C4-2B (cell line): ENCODE results near the gene SDCBP2.

ENCODE experiments used
- ZFX ChIP-seq: fragments of 450-650 bp; IDR thresholded peaks from 2 replicates; pipeline ENCODE4 v1.6.1; 2017
- TF ChIP-seq, protein P1 (sequence below): fragments of 450-650 bp; conservative IDR thresholded peaks from 2 replicates; pipeline ENCODE4 v1.5.1; 2017; ENCODE audit warnings: mild to moderate bottlenecking

DNA sequence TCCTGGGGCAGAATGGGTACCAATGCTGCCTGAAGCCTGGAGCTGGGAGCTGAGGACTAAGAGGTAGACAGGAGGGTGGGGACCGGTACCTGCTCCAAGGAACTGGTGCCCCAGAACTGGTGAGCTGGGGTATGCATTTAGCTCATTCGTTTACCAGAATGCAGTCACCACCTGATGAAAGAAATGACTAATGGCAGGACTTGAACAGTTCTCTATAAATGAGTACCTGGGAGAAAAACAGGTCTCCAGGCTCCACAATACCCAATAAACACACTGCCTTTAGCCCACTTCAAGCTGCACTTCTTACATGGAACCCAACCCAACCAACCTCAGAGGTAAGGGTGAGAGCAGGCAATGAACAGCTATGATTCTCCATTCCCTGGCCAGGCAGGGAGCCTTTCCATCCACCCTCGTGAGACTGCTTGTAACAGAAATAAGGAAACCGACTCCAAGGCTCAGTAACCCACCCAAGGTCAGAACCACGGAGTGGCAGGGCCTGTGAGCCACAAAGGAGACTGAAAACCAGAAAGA, 48.5 kb upstream of the SDCBP2 start:
- no peak for TF ChIP-seq ZFX
- TF ChIP-seq, protein P1, sequence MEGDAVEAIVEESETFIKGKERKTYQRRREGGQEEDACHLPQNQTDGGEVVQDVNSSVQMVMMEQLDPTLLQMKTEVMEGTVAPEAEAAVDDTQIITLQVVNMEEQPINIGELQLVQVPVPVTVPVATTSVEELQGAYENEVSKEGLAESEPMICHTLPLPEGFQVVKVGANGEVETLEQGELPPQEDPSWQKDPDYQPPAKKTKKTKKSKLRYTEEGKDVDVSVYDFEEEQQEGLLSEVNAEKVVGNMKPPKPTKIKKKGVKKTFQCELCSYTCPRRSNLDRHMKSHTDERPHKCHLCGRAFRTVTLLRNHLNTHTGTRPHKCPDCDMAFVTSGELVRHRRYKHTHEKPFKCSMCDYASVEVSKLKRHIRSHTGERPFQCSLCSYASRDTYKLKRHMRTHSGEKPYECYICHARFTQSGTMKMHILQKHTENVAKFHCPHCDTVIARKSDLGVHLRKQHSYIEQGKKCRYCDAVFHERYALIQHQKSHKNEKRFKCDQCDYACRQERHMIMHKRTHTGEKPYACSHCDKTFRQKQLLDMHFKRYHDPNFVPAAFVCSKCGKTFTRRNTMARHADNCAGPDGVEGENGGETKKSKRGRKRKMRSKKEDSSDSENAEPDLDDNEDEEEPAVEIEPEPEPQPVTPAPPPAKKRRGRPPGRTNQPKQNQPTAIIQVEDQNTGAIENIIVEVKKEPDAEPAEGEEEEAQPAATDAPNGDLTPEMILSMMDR, result no peak
